Osteoblast (primary cell): ENCODE results near the gene LYST. TPM values are rescaled to one million over a fixed set of nuclear protein-coding genes. Genes with fewer than 3 reads are reported as not detected.
"Not testable (repeated sequence)": the region's sequence is repeated elsewhere in the genome, so short reads cannot be mapped to it uniquely, and the experiment has no call there.

Source experiments
- DNase-seq: peaks from one replicate; pipeline ENCODE4 v3.0.0; 2011; ENCODE audit warnings: low spot score, mixed read lengths; ENCODE audit not compliant: insufficient read length; ENCODE audit errors: missing footprints
- H2AFZ ChIP-seq: 2 replicates; pipeline ENCODE4 v1.6.0; 2011; ENCODE audit warnings: mild to moderate bottlenecking, low read length
- H3K27ac ChIP-seq: 2 replicates; pipeline ENCODE4 v1.5.1; 2011; ENCODE audit warnings: mild to moderate bottlenecking, low read depth, low read length, moderate library complexity
- H3K27me3 ChIP-seq: 2 replicates; pipeline ENCODE4 v1.6.0; 2012; ENCODE audit warnings: mild to moderate bottlenecking, control low read depth, inconsistent platforms, low read length, moderate library complexity; ENCODE audit not compliant: insufficient read depth
- H3K36me3 ChIP-seq: 2 replicates; pipeline ENCODE4 v1.5.1; 2011; ENCODE audit warnings: mild to moderate bottlenecking, low read length, control low read depth, moderate library complexity; ENCODE audit not compliant: insufficient read depth
- H3K4me1 ChIP-seq: 2 replicates; pipeline ENCODE4 v1.5.1; 2011; ENCODE audit warnings: mild to moderate bottlenecking, low read length, control low read depth, moderate library complexity; ENCODE audit not compliant: insufficient read depth
- H3K4me2 ChIP-seq: 2 replicates; pipeline ENCODE4 v1.6.0; 2011; ENCODE audit warnings: mild to moderate bottlenecking, low read length; ENCODE audit not compliant: insufficient read depth
- H3K4me3 ChIP-seq: fragments of 200-600 bp; sonication (generic); 3 replicates; pipeline ENCODE4 v1.5.1; 2012; ENCODE audit warnings: mild to moderate bottlenecking, low read length, inconsistent platforms; ENCODE audit not compliant: insufficient read depth
- H3K79me2 ChIP-seq: 2 replicates; pipeline ENCODE4 v1.6.0; 2012; ENCODE audit warnings: mild to moderate bottlenecking, low read length, control low read depth, inconsistent platforms; ENCODE audit not compliant: insufficient read depth
- H3K9me3 ChIP-seq: 2 replicates; pipeline ENCODE4 v1.5.1; 2011; ENCODE audit warnings: low read depth, low read length, control low read depth
- H4K20me1 ChIP-seq: 2 replicates; pipeline ENCODE4 v1.6.0; 2012; ENCODE audit warnings: mild to moderate bottlenecking, low read length, control low read depth; ENCODE audit not compliant: insufficient read depth
- CTCF ChIP-seq: IDR thresholded peaks from 2 replicates; pipeline ENCODE4 v1.5.1; 2011; ENCODE audit warnings: mild to moderate bottlenecking, low read depth, low read length, moderate library complexity; ENCODE audit errors: extremely low read depth
- total RNA-seq: library from RNA; depleted of rRNA; stranded (reverse); fragments of >200 nt; gene quantifications from 2 replicates; pipeline ENCODE4 v1.2.3, GENCODE V29; 2012

The LYST gene
- 63.0 and 86.0 TPM in 2 replicates for total RNA-seq

- DNase-seq = peak; percentile 85
- no peaks in the 10 kb centered on the region for H4K20me1 ChIP-seq
- H2AFZ ChIP-seq = peak within 1 kb of the TSS; percentile 100
- H3K36me3 ChIP-seq = no peaks in the 10 kb centered on the region
- no peaks in the 10 kb centered on the region for H3K9me3 ChIP-seq
- peak within 1 kb of the TSS; percentile 98 for H3K4me3 ChIP-seq
- no peaks in the 10 kb centered on the region for H3K27me3 ChIP-seq
- H3K79me2 ChIP-seq = peaks cover 51% of the 10 kb centered on the region
- TF ChIP-seq CTCF = no peak
- peak within 1 kb of the TSS; percentile 91 for H3K27ac ChIP-seq
- H3K4me2 ChIP-seq = peak within 1 kb of the TSS; percentile 100
- H3K4me1 ChIP-seq = peaks cover 23% of the 10 kb centered on the region
Observed at GRCh38 chr1:235866205-235866912, at the start of gene LYST. Gene LYST, minus strand, starts transcription at chr1:235866906. Its CDS starts 36,489 bp downstream, at chr1:235830417.

- H2AFZ ChIP-seq, H4K20me1 ChIP-seq, H3K79me2 ChIP-seq, H3K4me2 ChIP-seq, H3K36me3 ChIP-seq, DNase-seq, H3K9me3 ChIP-seq, H3K27me3 ChIP-seq, H3K4me3 ChIP-seq, H3K27ac ChIP-seq: not testable (repeated sequence)
- H3K4me1 ChIP-seq = peaks cover 60% of the 10 kb centered on the region
Observed at GRCh38 chr1:235915489-235915888, 48.8 kb upstream of the LYST start.

GRCh38 chr1:235913311-235913710, 46.6 kb upstream of the LYST start:
- no peak for TF ChIP-seq CTCF
- Histone ChIP-seq H3K36me3 (no peaks in the 10 kb centered on the region), H4K20me1 (no peaks in the 10 kb centered on the region), H3K79me2 (no peaks in the 10 kb centered on the region), H3K4me3 (no peak overlapping the region), H3K27me3 (no peaks in the 10 kb centered on the region), H3K4me1 (peaks cover 59% of the 10 kb centered on the region), H3K27ac (peak overlapping the region; percentile 78), H3K4me2 (peak overlapping the region; percentile 20), H3K9me3 (no peaks in the 10 kb centered on the region), H2AFZ (peak overlapping the region; percentile 59)
- no peak for DNase-seq

- Histone ChIP-seq H3K27ac (no peak overlapping the region), H3K4me3 (no peak overlapping the region), H3K4me1 (peaks cover 49% of the 10 kb centered on the region), H3K9me3 (no peaks in the 10 kb centered on the region), H3K36me3 (no peaks in the 10 kb centered on the region), H2AFZ (no peak overlapping the region), H3K79me2 (no peaks in the 10 kb centered on the region), H4K20me1 (no peaks in the 10 kb centered on the region), H3K27me3 (no peaks in the 10 kb centered on the region), H3K4me2 (no peak overlapping the region)
- peak; percentile 53 for DNase-seq
- TF ChIP-seq CTCF = no peak
Observed at GRCh38 chr1:235911876-235912275, 45.2 kb upstream of the LYST start.
